BLaER1 (cell line): Measurements from ENCODE around the gene MAGEA12.
"Not testable (repeated sequence)": the region's sequence is repeated elsewhere in the genome, so short reads cannot be mapped to it uniquely, and the experiment has no call there.

ENCODE experiments used
- H3K27ac ChIP-seq: shearing (Covaris generic); formaldehyde crosslinking; 2 replicates; pipeline ENCODE4 v1.8.1; 2022
- H3K27me3 ChIP-seq: shearing (Covaris generic); formaldehyde crosslinking; 2 replicates; pipeline ENCODE4 v1.8.1; 2022
- H3K36me3 ChIP-seq: shearing (Covaris generic); formaldehyde crosslinking; 2 replicates; pipeline ENCODE4 v1.8.1; 2022
- H3K4me1 ChIP-seq: shearing (Covaris generic); formaldehyde crosslinking; 2 replicates; pipeline ENCODE4 v1.8.1; 2022
- H3K4me2 ChIP-seq: shearing (Covaris generic); formaldehyde crosslinking; 2 replicates; pipeline ENCODE4 v1.8.1; 2022
- H3K4me3 ChIP-seq: shearing (Covaris generic); formaldehyde crosslinking; 2 replicates; pipeline ENCODE4 v1.8.1; 2022
- H3K9ac ChIP-seq: shearing (Covaris generic); formaldehyde crosslinking; 2 replicates; pipeline ENCODE4 v1.8.1; 2022
- H3K9me3 ChIP-seq: shearing (Covaris generic); formaldehyde crosslinking; 2 replicates; pipeline ENCODE4 v1.8.1; 2022
- H4K20me1 ChIP-seq: shearing (Covaris generic); formaldehyde crosslinking; 2 replicates; pipeline ENCODE4 v1.8.1; 2022
- Cebpa-rat ChIP-seq: shearing (Covaris generic); IDR thresholded peaks from 2 replicates; pipeline ENCODE4 v1.8.1; 2022

The MAGEA12 gene

DNA sequence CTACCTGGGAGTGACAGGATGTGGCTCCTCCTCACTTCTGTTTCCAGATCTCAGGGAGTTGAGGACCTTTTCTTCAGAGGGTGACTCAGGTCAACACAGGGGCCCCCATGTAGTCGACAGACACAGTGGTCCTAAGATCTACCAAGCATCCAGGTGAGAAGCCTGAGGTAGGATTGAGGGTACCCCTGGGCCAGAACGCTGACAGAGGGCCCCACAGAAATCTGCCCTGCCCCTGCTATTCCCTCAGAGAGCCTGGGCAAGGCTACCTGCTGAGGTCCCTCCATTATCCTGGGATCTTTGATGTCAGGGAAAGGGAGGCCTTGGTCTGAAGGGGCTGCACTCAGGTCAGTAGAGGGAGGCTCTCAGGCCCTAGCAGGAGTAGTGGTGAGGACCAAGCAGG is 1.5 kb downstream of the MAGEA12 start:
- Histone ChIP-seq H3K4me1 (no peaks in the 10 kb centered on the region), H3K36me3 (no peaks in the 10 kb centered on the region), H3K9me3 (no peaks in the 10 kb centered on the region), H4K20me1 (no peaks in the 10 kb centered on the region), H3K4me3 (no peak overlapping the region), H3K9ac (no peak overlapping the region), H3K27me3 (peaks cover 66% of the 10 kb centered on the region), H3K27ac (no peak overlapping the region), H3K4me2 (no peak overlapping the region)
- no peak for TF ChIP-seq Cebpa-rat

DNA sequence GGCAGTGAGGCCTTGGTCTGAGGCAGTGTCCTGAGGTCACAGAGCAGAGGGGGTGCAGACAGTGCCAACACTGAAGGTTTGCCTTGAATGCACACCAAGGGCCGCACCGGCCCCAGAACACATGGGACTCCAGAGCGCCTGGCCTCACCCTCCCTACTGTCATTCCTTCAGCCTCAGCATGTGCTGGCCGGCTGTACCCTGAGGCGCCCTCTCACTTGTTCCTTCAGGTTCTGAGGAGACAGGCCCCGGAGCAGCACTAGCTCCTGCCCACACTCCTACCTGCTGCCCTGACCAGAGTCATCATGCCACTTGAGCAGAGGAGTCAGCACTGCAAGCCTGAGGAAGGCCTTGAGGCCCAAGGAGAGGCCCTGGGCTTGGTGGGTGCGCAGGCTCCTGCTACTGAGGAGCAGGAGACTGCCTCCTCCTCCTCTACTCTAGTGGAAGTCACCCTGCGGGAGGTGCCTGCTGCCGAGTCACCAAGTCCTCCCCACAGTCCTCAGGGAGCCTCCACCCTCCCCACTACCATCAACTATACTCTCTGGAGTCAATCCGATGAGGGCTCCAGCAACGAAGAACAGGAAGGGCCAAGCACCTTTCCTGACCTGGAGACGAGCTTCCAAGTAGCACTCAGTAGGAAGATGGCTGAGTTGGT is 2.4 kb downstream of the MAGEA12 start:
- H4K20me1 ChIP-seq = no peaks in the 10 kb centered on the region
- H3K4me2 ChIP-seq = no peak overlapping the region
- no peak for TF ChIP-seq Cebpa-rat
- H3K4me3 ChIP-seq = no peak overlapping the region
- no peaks in the 10 kb centered on the region for H3K4me1 ChIP-seq
- no peak overlapping the region for H3K27ac ChIP-seq
- H3K9ac ChIP-seq = no peak overlapping the region
- no peaks in the 10 kb centered on the region for H3K9me3 ChIP-seq
- H3K27me3 ChIP-seq = peaks cover 74% of the 10 kb centered on the region
- H3K36me3 ChIP-seq = no peaks in the 10 kb centered on the region

DNA sequence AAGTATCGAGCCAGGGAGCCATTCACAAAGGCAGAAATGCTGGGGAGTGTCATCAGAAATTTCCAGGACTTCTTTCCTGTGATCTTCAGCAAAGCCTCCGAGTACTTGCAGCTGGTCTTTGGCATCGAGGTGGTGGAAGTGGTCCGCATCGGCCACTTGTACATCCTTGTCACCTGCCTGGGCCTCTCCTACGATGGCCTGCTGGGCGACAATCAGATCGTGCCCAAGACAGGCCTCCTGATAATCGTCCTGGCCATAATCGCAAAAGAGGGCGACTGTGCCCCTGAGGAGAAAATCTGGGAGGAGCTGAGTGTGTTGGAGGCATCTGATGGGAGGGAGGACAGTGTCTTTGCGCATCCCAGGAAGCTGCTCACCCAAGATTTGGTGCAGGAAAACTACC is 3.0 kb downstream of the MAGEA12 start:
- H3K4me2 ChIP-seq, H3K4me1 ChIP-seq, H3K27ac ChIP-seq, H3K9ac ChIP-seq, H3K36me3 ChIP-seq, H3K9me3 ChIP-seq, H3K4me3 ChIP-seq, H4K20me1 ChIP-seq: not testable (repeated sequence)
- H3K27me3 ChIP-seq = peaks cover 72% of the 10 kb centered on the region

DNA sequence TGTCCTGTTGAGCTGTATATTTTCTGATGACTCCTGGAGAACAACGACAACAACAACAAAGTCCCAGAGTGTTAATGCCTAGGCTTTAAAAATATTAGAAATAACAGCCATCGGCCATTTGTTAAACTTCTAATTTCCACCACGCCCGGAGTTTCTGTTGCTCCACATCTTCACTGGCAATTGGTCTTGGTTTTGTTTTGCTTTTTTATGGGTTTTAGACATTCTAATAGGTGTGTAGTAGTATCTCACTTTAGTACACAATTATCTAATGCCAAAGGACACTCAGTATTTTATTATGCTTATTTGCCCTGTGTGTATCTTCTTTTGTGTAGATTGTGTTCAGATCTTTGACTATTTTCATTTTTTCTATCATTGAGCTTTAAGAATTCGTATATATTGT is 5.0 kb downstream of the MAGEA12 start:
- Histone ChIP-seq H3K27ac (no peak overlapping the region), H3K4me3 (no peak overlapping the region), H3K4me2 (no peak overlapping the region), H3K9ac (no peak overlapping the region), H3K36me3 (no peaks in the 10 kb centered on the region), H3K27me3 (peaks cover 72% of the 10 kb centered on the region), H3K9me3 (no peaks in the 10 kb centered on the region), H3K4me1 (no peaks in the 10 kb centered on the region), H4K20me1 (no peaks in the 10 kb centered on the region)
- no peak for TF ChIP-seq Cebpa-rat

DNA sequence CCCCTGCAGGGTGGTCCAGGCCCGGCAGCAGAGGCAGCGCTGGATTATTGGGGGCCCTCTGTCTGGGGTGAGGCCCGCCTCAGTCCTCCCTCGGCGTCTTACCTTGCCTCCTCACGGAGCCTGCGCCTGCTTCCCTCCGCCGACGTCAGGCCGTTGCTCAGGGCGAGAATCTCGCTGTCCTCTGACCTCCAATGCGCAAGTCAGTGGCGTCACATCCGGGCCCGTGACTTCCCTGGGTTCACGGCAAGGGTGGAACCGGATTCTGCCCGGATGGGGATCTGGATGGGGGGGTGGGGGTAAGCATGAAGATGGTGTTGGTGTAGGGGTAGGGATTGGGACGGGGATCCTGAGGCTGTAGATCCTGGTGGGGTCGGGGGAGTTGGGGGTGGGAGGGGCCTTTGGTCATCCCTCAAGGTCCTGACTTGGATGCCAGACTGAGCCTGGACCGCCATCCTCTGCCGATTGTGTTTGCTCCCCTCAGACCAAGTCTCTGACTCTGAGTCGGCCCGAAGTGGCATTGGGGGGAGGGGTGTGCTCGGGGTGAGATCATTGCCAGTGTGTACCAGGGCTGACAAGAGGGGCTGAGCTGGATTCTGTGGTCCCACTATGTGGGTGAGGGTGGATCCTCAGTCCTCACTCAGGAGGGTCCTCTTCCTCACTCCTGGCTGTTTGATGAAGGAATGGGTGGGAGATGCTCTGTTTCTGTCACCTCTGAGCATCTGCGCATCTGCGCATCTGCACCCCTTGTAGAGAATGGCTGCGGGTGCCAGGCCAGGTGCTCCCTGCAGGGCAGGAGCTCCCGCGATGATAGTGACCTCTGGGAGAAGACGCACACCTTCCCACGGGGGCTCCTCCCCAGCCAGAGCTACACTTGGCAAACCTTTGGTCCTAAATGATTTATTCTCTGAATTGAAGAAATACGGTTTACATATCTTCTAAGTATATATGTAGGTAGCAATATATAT is 20.4 kb downstream of the MAGEA12 start, which contains the start of gene MAGEA2:
Gene MAGEA2 (minus strand): TSS at position 157 of the 965 bp plus-strand sequence. CDS start 2,479 bp downstream, outside the sequence.
- not testable (repeated sequence) for H3K27me3 ChIP-seq, H3K9ac ChIP-seq, H3K36me3 ChIP-seq, H3K27ac ChIP-seq, H3K4me1 ChIP-seq, H4K20me1 ChIP-seq, H3K4me3 ChIP-seq, H3K9me3 ChIP-seq, H3K4me2 ChIP-seq

DNA sequence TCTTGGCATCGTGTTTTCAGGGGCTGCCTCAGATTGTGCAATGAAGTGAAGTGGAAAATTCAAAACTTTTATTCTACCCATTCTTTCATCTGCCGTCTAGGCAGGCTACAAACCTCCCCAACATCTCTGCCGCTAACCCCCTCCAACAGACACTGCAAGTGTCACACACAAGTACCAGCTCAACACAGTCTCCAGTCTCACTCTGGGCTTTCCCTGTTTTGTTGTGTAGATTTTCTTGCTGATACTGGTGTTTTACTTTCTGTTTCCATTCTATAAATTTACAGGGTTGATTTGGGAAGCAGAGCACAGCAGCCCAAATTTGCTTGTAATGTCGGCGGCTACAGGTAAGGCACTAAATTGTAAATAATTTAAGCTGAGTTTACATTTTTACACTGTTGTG is 21.3 kb downstream of the MAGEA12 start:
- not testable (repeated sequence) for H3K27me3 ChIP-seq, H3K9ac ChIP-seq, H3K4me2 ChIP-seq, H3K4me1 ChIP-seq, H3K36me3 ChIP-seq, H4K20me1 ChIP-seq, H3K9me3 ChIP-seq, H3K4me3 ChIP-seq, H3K27ac ChIP-seq

DNA sequence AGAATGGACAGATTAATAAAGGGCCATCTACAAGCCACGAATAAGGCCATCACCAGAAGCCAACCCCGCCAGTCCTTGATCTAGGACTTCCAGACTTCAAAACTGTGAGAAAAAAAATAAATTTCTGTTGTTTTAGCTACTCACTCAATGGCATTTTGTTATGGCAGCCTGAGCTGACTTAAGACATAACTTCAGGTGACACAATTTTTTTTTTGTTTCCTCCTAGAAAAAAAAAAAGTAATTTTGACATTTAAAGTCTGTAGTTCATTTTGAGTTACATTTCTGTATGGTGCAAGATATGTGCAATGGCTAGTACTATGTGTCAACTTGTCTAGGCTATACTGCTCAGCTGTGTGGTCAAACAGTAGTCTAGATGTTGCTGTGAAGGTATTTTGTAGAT is 25.4 kb downstream of the MAGEA12 start, which contains the start of gene CSAG3:
Gene CSAG3 (plus strand): TSS at position 301 of the 400 bp plus-strand sequence.
- not testable (repeated sequence) for H3K4me2 ChIP-seq, H4K20me1 ChIP-seq, H3K9ac ChIP-seq, H3K4me1 ChIP-seq, H3K9me3 ChIP-seq, H3K4me3 ChIP-seq, H3K36me3 ChIP-seq, H3K27ac ChIP-seq, H3K27me3 ChIP-seq

DNA sequence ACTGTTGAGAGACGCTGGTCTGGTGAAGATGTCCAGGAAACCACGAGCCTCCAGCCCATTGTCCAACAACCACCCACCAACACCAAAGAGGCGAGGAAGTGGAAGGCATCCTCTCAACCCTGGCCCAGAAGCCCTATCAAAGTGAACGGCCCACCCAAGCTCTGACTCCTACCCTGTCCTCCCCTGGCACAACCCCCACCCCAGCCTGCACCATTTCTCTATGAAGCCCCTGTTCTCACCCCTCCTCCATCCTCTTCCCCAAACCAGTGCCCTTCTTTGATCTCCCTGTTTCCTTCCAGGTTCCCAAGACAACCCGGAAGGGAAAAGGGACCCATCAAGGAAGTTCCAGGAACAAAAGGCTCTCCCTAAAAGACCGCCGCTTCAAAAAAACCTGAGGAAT is 26.0 kb downstream of the MAGEA12 start:
- not testable (repeated sequence) for H3K4me2 ChIP-seq, H3K9me3 ChIP-seq, H3K27me3 ChIP-seq, H3K4me1 ChIP-seq, H4K20me1 ChIP-seq, H3K27ac ChIP-seq, H3K4me3 ChIP-seq, H3K36me3 ChIP-seq, H3K9ac ChIP-seq

DNA sequence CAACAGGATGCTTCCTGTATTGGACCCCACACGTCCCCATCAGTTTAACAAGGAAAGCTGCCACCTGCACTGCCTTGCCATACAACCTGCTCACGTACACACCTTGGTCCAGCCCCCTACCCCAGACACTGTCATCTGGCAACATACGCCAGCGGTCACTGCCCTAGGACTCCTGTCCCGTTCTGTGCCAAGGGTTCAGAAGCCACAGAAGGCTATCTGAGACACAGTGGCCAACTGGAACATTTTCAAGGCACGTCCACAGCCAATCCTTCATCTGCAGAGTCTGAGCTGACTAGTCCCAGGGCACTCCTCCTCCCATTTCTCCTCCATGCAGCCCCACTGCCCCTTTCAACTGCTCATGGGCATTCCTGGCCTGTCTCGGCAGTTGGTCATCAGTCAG is 28.0 kb downstream of the MAGEA12 start:
- not testable (repeated sequence) for H3K27ac ChIP-seq, H3K9me3 ChIP-seq, H4K20me1 ChIP-seq, H3K4me2 ChIP-seq, H3K9ac ChIP-seq, H3K4me3 ChIP-seq, H3K4me1 ChIP-seq, H3K27me3 ChIP-seq, H3K36me3 ChIP-seq

DNA sequence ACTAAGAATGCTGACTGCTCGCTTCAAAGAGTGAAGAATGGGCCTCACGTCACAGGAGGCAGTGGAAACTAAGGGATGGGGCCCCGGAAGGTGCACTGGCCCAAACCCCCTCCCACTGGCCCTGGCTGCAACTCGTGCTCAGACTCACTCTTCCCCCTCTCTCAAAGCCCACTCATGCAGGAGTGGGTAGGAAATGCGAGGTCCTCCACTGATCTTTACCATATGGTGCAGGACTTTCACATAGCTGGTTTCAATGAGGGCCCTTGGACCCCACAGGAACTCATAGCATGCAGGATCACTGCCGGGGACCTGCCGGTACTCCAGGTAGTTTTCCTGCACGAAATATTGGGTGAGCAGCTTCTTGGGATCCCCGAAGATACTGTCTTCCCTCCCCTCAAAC is 33.0 kb downstream of the MAGEA12 start:
- not testable (repeated sequence) for H3K9ac ChIP-seq, H4K20me1 ChIP-seq, H3K27me3 ChIP-seq, H3K9me3 ChIP-seq, H3K4me2 ChIP-seq, H3K4me3 ChIP-seq, H3K4me1 ChIP-seq, H3K27ac ChIP-seq, H3K36me3 ChIP-seq

DNA sequence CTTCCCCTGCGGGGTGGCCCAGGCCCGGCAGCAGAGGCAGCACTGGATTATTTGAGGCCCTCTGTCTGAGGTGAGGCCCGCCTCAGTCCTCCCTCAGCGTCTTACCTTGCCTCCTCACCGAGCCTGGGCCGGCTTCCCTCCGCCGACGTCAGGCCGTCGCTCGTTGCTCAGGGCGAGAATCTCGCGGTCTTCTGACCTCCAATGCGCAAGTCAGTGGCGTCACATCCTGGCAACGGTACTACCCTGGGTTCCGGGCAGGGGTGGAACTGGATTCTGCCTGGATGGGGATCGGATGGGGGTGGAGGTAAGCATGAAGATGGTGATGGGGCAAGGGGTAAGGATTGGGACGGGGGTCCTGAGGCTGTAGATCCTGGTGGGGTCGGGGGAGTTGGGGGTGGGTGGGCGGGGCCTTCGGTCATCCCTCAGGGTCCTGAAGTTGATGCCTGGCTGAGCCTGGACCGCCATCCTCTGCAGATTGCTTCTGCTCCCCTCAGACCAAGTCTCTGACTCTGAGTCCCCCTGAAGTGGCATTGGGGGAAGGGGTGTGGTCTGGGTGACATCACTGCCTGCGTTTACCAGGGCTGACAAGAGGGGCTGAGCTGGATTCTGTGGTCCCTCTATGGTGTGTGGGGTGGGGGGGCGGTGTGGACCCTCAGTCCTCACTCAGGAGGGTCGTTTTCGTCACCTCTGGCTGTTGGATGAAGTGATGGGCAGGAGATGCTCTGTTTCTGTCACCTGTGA is 36.2 kb downstream of the MAGEA12 start, which contains the start of gene MAGEA6:
Gene MAGEA6 (minus strand): TSS at position 141 of the 741 bp plus-strand sequence. CDS start 2,039 bp downstream, outside the sequence.
- not testable (repeated sequence) for H3K4me3 ChIP-seq, H4K20me1 ChIP-seq, H3K4me1 ChIP-seq, H3K9me3 ChIP-seq, H3K27me3 ChIP-seq, H3K27ac ChIP-seq, H3K4me2 ChIP-seq, H3K36me3 ChIP-seq, H3K9ac ChIP-seq

DNA sequence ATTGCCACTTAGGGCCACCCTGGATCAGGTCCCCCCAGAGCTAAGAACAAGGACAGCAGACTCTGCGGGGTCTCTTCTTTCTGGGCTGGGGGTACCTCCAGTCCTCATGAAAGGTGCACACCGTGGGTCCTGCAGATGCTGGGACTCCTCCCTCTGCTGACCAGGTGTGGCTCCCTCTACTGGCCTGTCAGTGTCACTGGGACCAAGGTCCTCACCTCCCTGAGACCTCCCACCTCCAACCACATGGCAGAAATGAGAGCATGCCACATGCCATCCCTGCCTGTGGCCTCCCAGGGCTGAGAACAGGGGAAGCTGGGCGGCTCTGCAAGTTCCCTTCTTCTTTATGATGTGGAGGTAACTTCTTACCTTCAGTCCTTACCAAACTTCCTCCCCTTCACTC is 53.5 kb downstream of the MAGEA12 start:
- not testable (repeated sequence) for H3K4me1 ChIP-seq, H3K27ac ChIP-seq, H4K20me1 ChIP-seq, H3K9me3 ChIP-seq, H3K36me3 ChIP-seq, H3K9ac ChIP-seq, H3K4me3 ChIP-seq, H3K4me2 ChIP-seq
- H3K27me3 ChIP-seq = peaks cover 18% of the 10 kb centered on the region
